ENCODE measurements around the gene ABCA7.
A peak's percentile ranks its signal among the peaks of the same experiment; 100 is the strongest.

Gene ABCA7, protein sequence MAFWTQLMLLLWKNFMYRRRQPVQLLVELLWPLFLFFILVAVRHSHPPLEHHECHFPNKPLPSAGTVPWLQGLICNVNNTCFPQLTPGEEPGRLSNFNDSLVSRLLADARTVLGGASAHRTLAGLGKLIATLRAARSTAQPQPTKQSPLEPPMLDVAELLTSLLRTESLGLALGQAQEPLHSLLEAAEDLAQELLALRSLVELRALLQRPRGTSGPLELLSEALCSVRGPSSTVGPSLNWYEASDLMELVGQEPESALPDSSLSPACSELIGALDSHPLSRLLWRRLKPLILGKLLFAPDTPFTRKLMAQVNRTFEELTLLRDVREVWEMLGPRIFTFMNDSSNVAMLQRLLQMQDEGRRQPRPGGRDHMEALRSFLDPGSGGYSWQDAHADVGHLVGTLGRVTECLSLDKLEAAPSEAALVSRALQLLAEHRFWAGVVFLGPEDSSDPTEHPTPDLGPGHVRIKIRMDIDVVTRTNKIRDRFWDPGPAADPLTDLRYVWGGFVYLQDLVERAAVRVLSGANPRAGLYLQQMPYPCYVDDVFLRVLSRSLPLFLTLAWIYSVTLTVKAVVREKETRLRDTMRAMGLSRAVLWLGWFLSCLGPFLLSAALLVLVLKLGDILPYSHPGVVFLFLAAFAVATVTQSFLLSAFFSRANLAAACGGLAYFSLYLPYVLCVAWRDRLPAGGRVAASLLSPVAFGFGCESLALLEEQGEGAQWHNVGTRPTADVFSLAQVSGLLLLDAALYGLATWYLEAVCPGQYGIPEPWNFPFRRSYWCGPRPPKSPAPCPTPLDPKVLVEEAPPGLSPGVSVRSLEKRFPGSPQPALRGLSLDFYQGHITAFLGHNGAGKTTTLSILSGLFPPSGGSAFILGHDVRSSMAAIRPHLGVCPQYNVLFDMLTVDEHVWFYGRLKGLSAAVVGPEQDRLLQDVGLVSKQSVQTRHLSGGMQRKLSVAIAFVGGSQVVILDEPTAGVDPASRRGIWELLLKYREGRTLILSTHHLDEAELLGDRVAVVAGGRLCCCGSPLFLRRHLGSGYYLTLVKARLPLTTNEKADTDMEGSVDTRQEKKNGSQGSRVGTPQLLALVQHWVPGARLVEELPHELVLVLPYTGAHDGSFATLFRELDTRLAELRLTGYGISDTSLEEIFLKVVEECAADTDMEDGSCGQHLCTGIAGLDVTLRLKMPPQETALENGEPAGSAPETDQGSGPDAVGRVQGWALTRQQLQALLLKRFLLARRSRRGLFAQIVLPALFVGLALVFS (N-terminal part only)

DNA sequence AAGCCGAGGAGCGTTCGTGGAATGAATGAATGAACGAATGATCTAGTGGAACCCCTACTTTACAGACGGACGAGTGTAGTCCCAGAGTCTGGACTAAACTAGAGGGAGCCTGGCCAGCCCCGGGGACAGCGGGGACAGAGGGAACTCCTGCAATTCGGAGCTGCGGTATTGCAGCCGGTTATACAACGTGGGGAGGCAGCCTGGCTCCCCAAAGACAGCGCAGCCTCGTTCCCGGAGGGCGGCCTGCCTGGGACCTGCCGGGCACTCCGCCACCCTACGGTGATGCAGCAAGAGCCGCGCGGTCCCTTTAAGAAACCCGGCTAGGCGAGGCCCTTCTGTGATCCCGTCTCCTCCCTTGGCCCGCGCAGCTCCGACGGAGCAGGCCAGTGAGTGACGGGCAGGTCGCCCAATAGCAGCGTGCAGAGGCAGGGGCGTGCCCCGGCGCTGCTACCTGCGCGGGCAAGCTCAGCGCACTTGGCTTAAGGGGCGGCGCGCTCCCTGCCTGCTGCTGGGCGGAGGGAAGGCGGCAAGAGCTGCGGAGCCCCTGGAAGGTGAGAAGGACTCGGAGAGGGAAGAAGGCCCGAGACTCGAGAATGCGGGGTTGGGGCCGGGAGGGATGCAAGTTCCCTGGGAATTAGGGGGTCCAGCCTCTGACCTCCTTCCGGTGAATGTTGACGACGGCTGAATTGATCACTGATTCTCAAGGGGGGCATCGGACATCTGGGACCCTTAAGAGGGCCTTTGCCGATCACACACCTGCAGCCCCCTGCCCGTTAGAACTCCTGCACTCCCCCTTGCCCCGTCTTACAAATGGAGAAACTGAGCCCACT lies at the start of gene ABCA7:
Gene ABCA7, plus strand, starts transcription at position 462 of the 830 bp plus-strand sequence. CDS start 1,255 bp downstream, outside the sequence.
- Histone ChIP-seq H3K4me1 (ENCODE audit: control insufficient read depth, insufficient read depth, low read length, unreplicated experiment) (peaks cover 4% of the 10 kb centered on the region), H2AFZ (ENCODE audit: low read length, unreplicated experiment) (no peak within 1 kb of the TSS), H3K4me3 (ENCODE audit: low read depth, low read length) (peak within 1 kb of the TSS; percentile 75), H3K27me3 (ENCODE audit: insufficient read depth, low read length) (no peaks in the 10 kb centered on the region), H3K36me3 (ENCODE audit: insufficient read depth, low read length) (no peaks in the 10 kb centered on the region), H3K79me2 (ENCODE audit: control insufficient read depth, insufficient read depth, low read length, unreplicated experiment) (no peaks in the 10 kb centered on the region), H3K27ac (ENCODE audit: low read depth, low read length) (no peak within 1 kb of the TSS)

DNA sequence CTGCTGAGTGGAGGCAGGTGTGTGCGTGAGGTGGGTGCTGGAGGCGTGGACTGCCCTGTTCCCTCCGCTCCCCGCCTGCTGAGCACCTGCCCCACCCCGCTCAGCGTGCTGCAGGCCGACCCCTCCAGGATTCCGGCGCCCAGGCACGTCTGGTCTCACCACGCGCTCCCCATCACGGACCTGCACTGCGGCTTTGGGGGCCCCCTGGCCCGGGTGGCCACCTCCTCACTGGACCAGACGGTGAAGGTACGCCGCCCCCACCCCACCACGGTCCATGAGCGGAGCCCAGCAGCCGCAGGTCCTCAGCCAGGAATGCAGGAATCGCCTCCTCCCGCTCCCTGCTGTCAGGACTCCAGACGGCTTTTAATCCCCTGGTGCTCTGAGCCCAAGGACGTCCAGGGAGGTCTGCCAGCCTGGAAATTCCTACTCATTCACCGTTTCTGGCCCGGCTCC lies 49.8 kb upstream of the ABCA7 start:
- no peak overlapping the region for H3K4me3 ChIP-seq (ENCODE audit: low read depth, low read length)
- H3K27ac ChIP-seq (ENCODE audit: low read depth, low read length), result no peak overlapping the region
- H3K4me1 ChIP-seq (ENCODE audit: control insufficient read depth, insufficient read depth, low read length, unreplicated experiment), result no peaks in the 10 kb centered on the region
- H2AFZ ChIP-seq (ENCODE audit: low read length, unreplicated experiment), result no peak overlapping the region
- peaks cover 16% of the 10 kb centered on the region; the same call in 1 of the 2 replicates for H3K36me3 ChIP-seq (ENCODE audit: insufficient read depth, low read length)
- H3K27me3 ChIP-seq (ENCODE audit: insufficient read depth, low read length), result no peaks in the 10 kb centered on the region
- H3K79me2 ChIP-seq (ENCODE audit: control insufficient read depth, insufficient read depth, low read length, unreplicated experiment), result peaks cover 4% of the 10 kb centered on the region

DNA sequence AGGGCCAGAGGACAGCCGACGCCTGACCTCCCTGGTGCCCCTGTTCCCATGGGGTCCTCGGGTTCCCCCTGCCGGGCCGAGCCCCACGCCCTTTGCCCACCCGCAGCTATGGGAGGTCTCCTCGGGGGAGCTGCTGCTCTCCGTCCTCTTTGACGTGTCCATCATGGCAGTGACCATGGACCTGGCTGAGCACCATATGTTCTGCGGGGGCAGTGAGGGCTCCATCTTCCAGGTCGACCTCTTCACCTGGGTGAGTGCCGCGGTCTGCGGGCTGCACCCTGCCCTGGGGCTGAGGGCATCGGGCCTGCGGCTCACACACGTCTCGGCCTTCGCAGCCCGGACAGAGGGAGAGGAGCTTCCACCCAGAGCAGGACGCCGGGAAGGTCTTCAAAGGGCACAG lies 49.2 kb upstream of the ABCA7 start:
- no peak overlapping the region for H2AFZ ChIP-seq (ENCODE audit: low read length, unreplicated experiment)
- no peaks in the 10 kb centered on the region for H3K4me1 ChIP-seq (ENCODE audit: control insufficient read depth, insufficient read depth, low read length, unreplicated experiment)
- H3K27ac ChIP-seq (ENCODE audit: low read depth, low read length), result no peak overlapping the region
- H3K36me3 ChIP-seq (ENCODE audit: insufficient read depth, low read length), result peaks cover 16% of the 10 kb centered on the region; the same call in 1 of the 2 replicates
- H3K27me3 ChIP-seq (ENCODE audit: insufficient read depth, low read length), result no peaks in the 10 kb centered on the region
- H3K79me2 ChIP-seq (ENCODE audit: control insufficient read depth, insufficient read depth, low read length, unreplicated experiment), result no peaks in the 10 kb centered on the region
- no peak overlapping the region for H3K4me3 ChIP-seq (ENCODE audit: low read depth, low read length)

DNA sequence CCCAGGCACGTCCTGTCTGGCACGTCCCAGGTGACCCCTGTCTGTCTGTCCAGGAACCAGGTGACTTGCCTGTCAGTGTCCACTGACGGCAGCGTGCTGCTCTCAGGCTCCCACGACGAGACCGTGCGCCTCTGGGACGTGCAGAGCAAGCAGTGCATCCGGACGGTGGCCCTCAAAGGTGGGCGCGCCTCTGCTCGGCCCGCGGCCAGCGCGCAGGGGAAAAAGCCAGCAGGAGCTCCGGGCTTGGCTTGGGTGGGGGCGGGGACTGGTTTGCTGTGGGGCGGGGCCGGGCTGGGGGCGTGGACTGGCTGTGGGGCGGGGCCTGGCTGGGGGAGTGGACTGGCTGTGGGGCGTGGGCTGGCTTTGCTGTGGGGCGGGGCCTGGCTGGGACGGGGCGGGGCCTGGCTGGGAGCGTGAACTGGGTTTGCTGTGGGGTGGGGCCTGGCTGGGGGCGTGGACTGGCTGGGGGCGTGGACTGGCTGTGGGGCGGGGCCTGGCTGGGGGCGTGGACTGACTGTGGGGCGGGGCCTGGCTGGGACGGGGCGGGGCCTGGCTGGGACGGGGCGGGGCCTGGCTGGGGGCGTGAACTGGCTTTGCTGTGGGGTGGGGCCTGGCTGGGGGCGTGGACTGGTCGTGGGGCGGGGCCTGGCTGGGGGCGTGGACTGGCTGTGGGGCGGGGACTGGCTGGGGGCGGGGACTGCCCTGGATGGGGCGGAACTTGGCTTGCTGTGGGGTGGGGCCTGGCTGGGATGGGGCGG lies 48.6 kb upstream of the ABCA7 start:
- Histone ChIP-seq H3K27me3 (ENCODE audit: insufficient read depth, low read length) (no peaks in the 10 kb centered on the region), H2AFZ (ENCODE audit: low read length, unreplicated experiment) (no peak overlapping the region), H3K4me1 (ENCODE audit: control insufficient read depth, insufficient read depth, low read length, unreplicated experiment) (peaks cover 5% of the 10 kb centered on the region), H3K36me3 (ENCODE audit: insufficient read depth, low read length) (peaks cover 16% of the 10 kb centered on the region; the same call in 1 of the 2 replicates), H3K27ac (ENCODE audit: low read depth, low read length) (no peak overlapping the region), H3K79me2 (ENCODE audit: control insufficient read depth, insufficient read depth, low read length, unreplicated experiment) (no peaks in the 10 kb centered on the region), H3K4me3 (ENCODE audit: low read depth, low read length) (no peak overlapping the region)

DNA sequence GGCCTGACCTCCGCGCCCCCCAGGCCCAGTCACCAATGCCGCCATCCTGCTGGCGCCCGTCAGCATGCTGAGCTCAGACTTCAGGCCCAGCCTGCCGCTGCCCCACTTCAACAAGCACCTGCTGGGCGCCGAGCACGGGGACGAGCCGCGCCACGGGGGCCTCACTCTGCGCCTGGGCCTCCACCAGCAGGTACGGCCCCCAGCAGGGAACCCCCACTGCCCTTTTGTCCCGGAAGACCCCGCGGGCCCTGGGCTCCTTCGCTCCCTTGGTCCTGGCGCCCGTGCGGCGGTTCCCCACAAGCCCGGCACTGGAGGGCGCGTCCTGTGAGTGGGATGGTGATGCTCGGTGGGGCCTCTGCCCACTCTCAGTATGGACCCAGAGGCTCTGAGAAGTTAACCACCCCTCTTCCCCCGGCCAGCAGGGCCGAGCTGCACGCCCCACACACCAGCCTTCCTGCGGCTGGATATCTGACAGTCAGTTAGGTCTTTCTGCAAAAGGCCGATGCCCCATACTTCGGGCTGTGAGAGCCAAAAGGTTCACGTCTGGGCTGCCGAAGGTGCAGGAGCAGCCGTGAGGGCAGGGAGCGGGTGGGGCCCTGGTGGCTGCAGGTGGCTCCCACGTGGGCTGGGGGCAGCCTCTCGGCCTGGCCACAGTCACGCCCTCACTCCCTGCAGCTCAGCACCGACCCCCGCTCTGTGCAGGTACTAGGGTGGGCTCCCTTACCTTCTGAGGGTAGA lies 47.8 kb upstream of the ABCA7 start:
- Histone ChIP-seq H3K27me3 (ENCODE audit: insufficient read depth, low read length) (no peaks in the 10 kb centered on the region), H3K79me2 (ENCODE audit: control insufficient read depth, insufficient read depth, low read length, unreplicated experiment) (no peaks in the 10 kb centered on the region), H3K36me3 (ENCODE audit: insufficient read depth, low read length) (peaks cover 16% of the 10 kb centered on the region; the same call in 1 of the 2 replicates), H3K4me1 (ENCODE audit: control insufficient read depth, insufficient read depth, low read length, unreplicated experiment) (peaks cover 5% of the 10 kb centered on the region), H2AFZ (ENCODE audit: low read length, unreplicated experiment) (no peak overlapping the region), H3K4me3 (ENCODE audit: low read depth, low read length) (no peak overlapping the region), H3K27ac (ENCODE audit: low read depth, low read length) (no peak overlapping the region)

DNA sequence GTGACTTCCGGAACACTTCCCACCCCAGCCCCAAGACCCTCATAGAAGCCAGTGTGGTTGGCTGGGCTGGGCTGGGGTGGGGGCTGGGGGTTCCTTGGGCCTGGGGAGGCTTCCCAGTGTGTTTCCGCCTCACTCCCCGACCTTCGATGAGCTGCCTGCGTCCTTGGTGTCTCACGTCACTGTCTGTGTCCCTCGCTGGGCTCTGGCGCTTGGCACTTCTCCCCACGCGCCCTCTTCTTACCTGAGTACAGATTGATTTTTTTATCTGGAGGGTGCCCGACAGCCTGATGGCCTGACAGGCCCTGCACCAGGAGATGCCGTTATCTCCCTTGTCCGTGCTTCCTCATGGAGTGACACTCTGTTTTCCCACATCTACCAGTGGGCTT lies 47.2 kb upstream of the ABCA7 start:
- H3K4me3 ChIP-seq (ENCODE audit: low read depth, low read length), result no peak overlapping the region
- no peaks in the 10 kb centered on the region for H3K79me2 ChIP-seq (ENCODE audit: control insufficient read depth, insufficient read depth, low read length, unreplicated experiment)
- no peak overlapping the region for H2AFZ ChIP-seq (ENCODE audit: low read length, unreplicated experiment)
- no peak overlapping the region for H3K27ac ChIP-seq (ENCODE audit: low read depth, low read length)
- peaks cover 16% of the 10 kb centered on the region; the same call in 1 of the 2 replicates for H3K36me3 ChIP-seq (ENCODE audit: insufficient read depth, low read length)
- peaks cover 5% of the 10 kb centered on the region for H3K4me1 ChIP-seq (ENCODE audit: control insufficient read depth, insufficient read depth, low read length, unreplicated experiment)
- H3K27me3 ChIP-seq (ENCODE audit: insufficient read depth, low read length), result no peaks in the 10 kb centered on the region

DNA sequence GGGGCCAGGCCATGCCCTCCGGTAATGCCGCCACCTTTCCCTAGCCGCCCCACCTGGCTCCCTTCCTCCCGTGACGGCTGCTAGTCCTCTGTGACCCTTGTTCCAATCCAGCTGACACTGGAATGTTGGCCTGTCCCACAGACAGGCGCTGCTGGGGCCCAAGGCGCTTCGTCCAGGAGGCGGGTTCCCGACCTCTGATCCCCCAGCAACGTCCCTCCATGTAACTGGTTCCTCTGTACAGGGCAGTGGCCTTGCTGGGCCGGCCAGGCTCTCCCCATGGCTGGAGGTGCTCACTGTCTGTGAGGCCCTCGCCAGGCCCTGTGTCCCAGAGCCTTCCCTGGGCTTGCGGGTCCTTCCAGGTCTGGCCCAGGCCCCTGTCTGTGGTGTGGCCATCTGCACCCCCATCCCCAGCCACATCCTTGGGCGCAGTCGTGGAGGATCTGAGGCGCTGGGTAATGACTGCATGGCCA lies 46.5 kb upstream of the ABCA7 start:
- peaks cover 5% of the 10 kb centered on the region for H3K4me1 ChIP-seq (ENCODE audit: control insufficient read depth, insufficient read depth, low read length, unreplicated experiment)
- 0 out of 2 replicates have a peak, but pooled peaks cover 1% of the 10 kb centered on the region for H3K27me3 ChIP-seq (ENCODE audit: insufficient read depth, low read length)
- no peak overlapping the region for H2AFZ ChIP-seq (ENCODE audit: low read length, unreplicated experiment)
- no peak overlapping the region for H3K27ac ChIP-seq (ENCODE audit: low read depth, low read length)
- peaks cover 16% of the 10 kb centered on the region; the same call in 1 of the 2 replicates for H3K36me3 ChIP-seq (ENCODE audit: insufficient read depth, low read length)
- H3K79me2 ChIP-seq (ENCODE audit: control insufficient read depth, insufficient read depth, low read length, unreplicated experiment), result no peaks in the 10 kb centered on the region
- no peak overlapping the region for H3K4me3 ChIP-seq (ENCODE audit: low read depth, low read length)

DNA sequence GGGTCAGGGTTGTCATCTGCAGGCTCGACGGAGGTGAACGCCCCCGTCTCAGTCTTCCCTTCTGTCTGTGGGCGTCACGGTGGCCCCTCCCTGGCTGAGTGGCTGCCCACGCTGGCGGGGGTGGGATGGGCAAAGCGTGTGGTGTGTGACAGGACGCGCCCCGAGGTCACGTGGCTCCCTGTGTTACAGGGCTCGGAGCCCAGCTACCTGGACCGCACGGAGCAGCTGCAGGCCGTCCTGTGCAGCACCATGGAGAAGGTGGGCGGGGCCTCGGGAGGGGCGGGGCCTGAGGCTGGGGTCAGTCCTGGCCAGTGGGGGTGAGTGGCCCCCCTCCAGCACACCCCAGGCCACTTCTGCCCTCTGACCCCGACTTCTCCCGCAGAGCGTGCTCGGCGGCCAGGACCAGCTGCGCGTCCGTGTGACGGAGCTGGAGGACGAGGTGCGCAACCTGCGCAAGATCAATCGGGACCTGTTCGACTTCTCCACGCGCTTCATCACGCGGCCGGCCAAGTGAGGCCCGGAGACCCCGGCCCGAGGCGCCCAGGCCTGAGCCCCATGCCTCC lies 46.0 kb upstream of the ABCA7 start:
- H3K4me1 ChIP-seq (ENCODE audit: control insufficient read depth, insufficient read depth, low read length, unreplicated experiment), result peaks cover 5% of the 10 kb centered on the region
- no peak overlapping the region for H2AFZ ChIP-seq (ENCODE audit: low read length, unreplicated experiment)
- no peak overlapping the region for H3K4me3 ChIP-seq (ENCODE audit: low read depth, low read length)
- no peak overlapping the region for H3K27ac ChIP-seq (ENCODE audit: low read depth, low read length)
- no peaks in the 10 kb centered on the region for H3K79me2 ChIP-seq (ENCODE audit: control insufficient read depth, insufficient read depth, low read length, unreplicated experiment)
- peaks cover 16% of the 10 kb centered on the region; the same call in 1 of the 2 replicates for H3K36me3 ChIP-seq (ENCODE audit: insufficient read depth, low read length)
- 0 out of 2 replicates have a peak, but pooled peaks cover 3% of the 10 kb centered on the region for H3K27me3 ChIP-seq (ENCODE audit: insufficient read depth, low read length)
